ENCODE data around the gene SPINK6.

Gene SPINK6

GRCh38 chr5:148224117-148224742, 21.4 kb downstream of the SPINK6 start:
- no peak for DNase-seq (ENCODE audit: low spot score)

- DNase-seq (ENCODE audit: low spot score), result no peak
Measured at GRCh38 chr5:148228392-148228984, 25.6 kb downstream of the SPINK6 start.

- DNase-seq (ENCODE audit: low spot score), result no peak
Measured at GRCh38 chr5:148229840-148230239, 27.0 kb downstream of the SPINK6 start.

GRCh38 chr5:148230240-148230639, 27.4 kb downstream of the SPINK6 start:
- no peak for DNase-seq (ENCODE audit: low spot score)

- no peak for DNase-seq (ENCODE audit: low spot score)
Measured at GRCh38 chr5:148237785-148238417, 35.1 kb downstream of the SPINK6 start.

- DNase-seq (ENCODE audit: low spot score), result no peak
Measured at GRCh38 chr5:148238418-148238794, 35.6 kb downstream of the SPINK6 start, which contains the start of gene MARCOL. Gene MARCOL, plus strand, starts transcription at chr5:148238525. Its CDS starts 73 bp downstream, at chr5:148238598.

GRCh38 chr5:148248894-148249293, 46.1 kb downstream of the SPINK6 start:
- DNase-seq (ENCODE audit: low spot score), result no peak

GRCh38 chr5:148255456-148255855, 52.6 kb downstream of the SPINK6 start:
- DNase-seq (ENCODE audit: low spot score), result no peak

GRCh38 chr5:148259288-148259687, 56.4 kb downstream of the SPINK6 start:
- no peak for DNase-seq (ENCODE audit: low spot score)

- no peak for DNase-seq (ENCODE audit: low spot score)
Measured at GRCh38 chr5:148261221-148261620, 58.4 kb downstream of the SPINK6 start.
